B cell (primary cell): ENCODE measurements around the gene TRIM24. TPM values are rescaled to one million over a fixed set of nuclear protein-coding genes. Genes with fewer than 3 reads are reported as not detected.
"Not testable (repeated sequence)": the region's sequence is repeated elsewhere in the genome, so short reads cannot be mapped to it uniquely, and the experiment has no call there.

Experiments used
- ATAC-seq: fragments of 200-7000 bp; cut with Tn5 transposase; one replicate; pipeline ENCODE4 v1.10.0; 2021; ENCODE audit warnings: low read depth, mild to moderate bottlenecking, moderate number of reproducible peaks, moderate library complexity
- CTCF ChIA-PET: fragments of 350-600 bp; sonication (Branson Sonifier 250); formaldehyde crosslinking; loops from one replicate; lab custom pipeline; 2021; ENCODE audit warnings: antibody characterized with exemption, inconsistent platforms; lab: Charles Lee
- POLR2A ChIA-PET: fragments of 350-600 bp; sonication (Branson Sonifier 250); formaldehyde crosslinking; loops from one replicate; lab custom pipeline; 2021; ENCODE audit warnings: antibody characterized with exemption; lab: Charles Lee
- DNase-seq: peaks from one replicate; pipeline ENCODE4 v3.0.0; 2013
- H2AFZ ChIP-seq: 2 replicates; pipeline ENCODE4 v1.6.1; 2012; ENCODE audit warnings: mild to moderate bottlenecking, low read depth, low read length; ENCODE audit not compliant: insufficient read depth, poor library complexity, severe bottlenecking
- H3K27ac ChIP-seq, 2 donors: 1 replicate in 1 of 2; 2 replicates in 1 of 2; pipeline ENCODE4 v1.5.1; 2012 to 2013; ENCODE audit warnings: low read length in 2 of 2, mild to moderate bottlenecking in 2 of 2, moderate library complexity in 1 of 2
- H3K27me3 ChIP-seq, 4 experiments: fragments of 200-600 bp in 1 of 4; sonication (generic) in 1 of 4; replicated peaks in 1 of 4; 1 replicate in 2 of 4; 2 replicates in 2 of 4; pipeline versions ENCODE4 v1.6.1 to v1.7.0; 2013 to 2016; ENCODE audit warnings: low read length in 3 of 4, mild to moderate bottlenecking in 2 of 4, mixed read lengths in 1 of 4, moderate library complexity in 1 of 4; ENCODE audit not compliant: insufficient read depth in 4 of 4, control insufficient read depth in 3 of 4; ENCODE audit errors: control extremely low read depth in 1 of 4
- H3K36me3 ChIP-seq, 2 experiments: replicated peaks in 1 of 2; 1 replicate in 1 of 2; 2 replicates in 1 of 2; pipeline versions ENCODE4 v1.6.1 to v1.7.1; 2013; ENCODE audit warnings: low read length in 1 of 2; ENCODE audit not compliant: insufficient read depth in 2 of 2, control insufficient read depth in 1 of 2; ENCODE audit errors: control extremely low read depth in 1 of 2, extremely low read depth in 1 of 2
- H3K4me1 ChIP-seq, 2 donors: fragments of 200-600 bp in 1 of 2; sonication (generic) in 1 of 2; 1 replicate in 1 of 2; 2 replicates in 1 of 2; pipeline versions ENCODE4 v1.5.1 to v1.6.1; 2013 to 2017; ENCODE audit warnings: low read length in 2 of 2; ENCODE audit not compliant: control insufficient read depth in 2 of 2, insufficient read depth in 2 of 2
- H3K4me2 ChIP-seq: replicated peaks from 2 replicates; pipeline ENCODE3; 2012; ENCODE audit warnings: mild to moderate bottlenecking, low read depth, low read length; ENCODE audit not compliant: poor library complexity, severe bottlenecking
- H3K4me3 ChIP-seq, 5 experiments: fragments of 200-600 bp in 1 of 5; sonication (generic) in 1 of 5; 1 replicate in 3 of 5; 2 replicates in 2 of 5; pipeline versions ENCODE4 v1.5.1 to v1.7.0; 2011 to 2016; ENCODE audit warnings: low read length in 4 of 5, mild to moderate bottlenecking in 4 of 5, low read depth in 2 of 5, control low read depth in 1 of 5, moderate library complexity in 1 of 5; ENCODE audit not compliant: insufficient read depth in 1 of 5; ENCODE audit errors: control extremely low read depth in 1 of 5, extremely low read depth in 1 of 5
- H3K79me2 ChIP-seq: fragments of 200-600 bp; sonication (generic); one replicate; pipeline ENCODE4 v1.6.0; 2016; ENCODE audit warnings: low read length; ENCODE audit not compliant: control insufficient read depth, insufficient read depth
- H3K9ac ChIP-seq: fragments of 200-600 bp; sonication (generic); 2 replicates; pipeline ENCODE4 v1.6.1; 2017; ENCODE audit warnings: mild to moderate bottlenecking, low read length, moderate library complexity
- H3K9me3 ChIP-seq, 3 donors: one replicate each; pipeline versions ENCODE4 v1.6.1 to v1.7.1; 2013; ENCODE audit warnings: low read length in 2 of 3; ENCODE audit not compliant: control insufficient read depth in 2 of 3, insufficient read depth in 1 of 3; ENCODE audit errors: control extremely low read depth in 1 of 3
- H4K20me1 ChIP-seq: 2 replicates; pipeline ENCODE4 v1.6.0; 2012; ENCODE audit warnings: mild to moderate bottlenecking, low read length; ENCODE audit not compliant: insufficient read depth, control insufficient read depth, poor library complexity, severe bottlenecking
- H3K27ac Mint-ChIP-seq: one replicate; pipeline ENCODE4 v1.8.0; 2021; ENCODE audit warnings: mixed read lengths
- H3K27me3 Mint-ChIP-seq: one replicate; pipeline ENCODE4 v1.8.0; 2021; ENCODE audit warnings: mixed read lengths
- H3K4me1 Mint-ChIP-seq: one replicate; pipeline ENCODE4 v1.8.0; 2021; ENCODE audit warnings: mixed read lengths
- H3K4me3 Mint-ChIP-seq: one replicate; pipeline ENCODE4 v1.8.0; 2021; ENCODE audit warnings: mixed read lengths
- H3K9me3 Mint-ChIP-seq: one replicate; pipeline ENCODE4 v1.8.0; 2022; ENCODE audit warnings: mixed read lengths; ENCODE audit not compliant: insufficient read depth
- EZH2 ChIP-seq: IDR thresholded peaks from 2 replicates; pipeline ENCODE4 v1.6.1; 2012; ENCODE audit warnings: borderline replicate concordance, low read depth, mild to moderate bottlenecking, moderate library complexity, low read length; ENCODE audit not compliant: insufficient read depth, poor library complexity, severe bottlenecking
- WGBS: methylation state at CpG from one replicate; pipeline ENCODE4 v1.1.5; 2013; ENCODE audit warnings: missing lambda C conversion rate; ENCODE audit not compliant: insufficient coverage; 5-methylcytosine and 5-hydroxymethylcytosine counted together
- intact Hi-C: fragments of 100-400 bp; cut with micrococcal nuclease; formaldehyde crosslinking; loops from one replicate; pipeline ENCODE4 v1.10.0; 2022
- polyA plus RNA-seq: library from polyadenylated mRNA; depleted of rRNA; stranded (reverse); fragments of >200 nt; gene quantifications from 2 replicates; pipeline ENCODE4 v1.2.3, GENCODE V29; 2012
- total RNA-seq, 2 donors: library from RNA; stranded (reverse); fragments of 120-200 nt in 1 of 2; gene quantifications; 1 replicate in 1 of 2; 2 replicates in 1 of 2; pipeline versions ENCODE4 v1.2.3 to v1.2.4, GENCODE V29; 2013 to 2022
- TF ChIP-seq, protein P1 (sequence below): fragments of 200-600 bp; IDR thresholded peaks from one replicate; pipeline ENCODE4 v1.8.0; 2022; ENCODE audit warnings: antibody characterized with exemption, mild to moderate bottlenecking

Gene TRIM24
- total and polyA plus RNA-seq, 2 donors (not counting 1 experiment from before 2014, with no cell fraction given), result 3.7 to 18.7 TPM

DNA sequence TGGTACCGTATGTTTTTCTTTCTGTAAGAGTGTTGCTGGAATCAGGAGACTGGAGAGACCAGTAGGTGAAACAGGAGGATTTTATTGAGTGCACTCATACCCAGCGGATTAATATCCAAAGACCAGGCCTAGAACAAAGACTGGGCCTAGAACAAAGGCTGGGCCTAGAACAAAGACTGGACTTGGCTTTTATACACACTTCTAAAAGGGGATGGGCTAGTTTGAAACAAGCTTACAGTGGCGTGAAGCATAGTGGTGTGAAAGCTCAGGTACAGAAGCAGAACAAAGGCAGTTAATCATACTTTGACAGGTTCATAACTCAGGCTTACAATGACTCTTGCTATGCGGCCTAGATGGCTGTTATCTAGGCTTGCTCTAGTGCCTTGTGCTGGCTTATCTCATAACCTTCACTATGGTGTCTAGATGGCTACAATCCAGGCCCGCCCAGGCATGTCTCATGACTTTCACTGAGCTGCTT, 67.7 kb downstream of the TRIM24 start:
- H4K20me1 ChIP-seq, result no peaks in the 10 kb centered on the region
- H3K9me3 Mint-ChIP-seq, result peaks cover 10% of the 10 kb centered on the region
- intact Hi-C loops, result no loop called here
- 93% methylated on average over 3 of the region's 5 CpGs for WGBS
- no peaks in the 10 kb centered on the region for H3K27me3 ChIP-seq
- H3K9ac ChIP-seq, result no peak overlapping the region
- H3K36me3 ChIP-seq, result peaks cover 15 to 23% of the 10 kb centered on the region in 2 experiments
- CTCF ChIA-PET, result no interaction called here
- no peak overlapping the region for H3K27ac Mint-ChIP-seq
- POLR2A ChIA-PET, result no interaction called here
- ATAC-seq (no peak), DNase-seq (peak; percentile 39)
- no peak overlapping the region for H2AFZ ChIP-seq
- H3K4me3 Mint-ChIP-seq, result no peak overlapping the region
- no peak overlapping the region for H3K4me2 ChIP-seq
- H3K4me3 ChIP-seq, result no peak overlapping the region
- no peaks in the 10 kb centered on the region for H3K4me1 Mint-ChIP-seq
- H3K27ac ChIP-seq, result no peak overlapping the region
- no peak for TF ChIP-seq EZH2
- TF ChIP-seq, protein P1, sequence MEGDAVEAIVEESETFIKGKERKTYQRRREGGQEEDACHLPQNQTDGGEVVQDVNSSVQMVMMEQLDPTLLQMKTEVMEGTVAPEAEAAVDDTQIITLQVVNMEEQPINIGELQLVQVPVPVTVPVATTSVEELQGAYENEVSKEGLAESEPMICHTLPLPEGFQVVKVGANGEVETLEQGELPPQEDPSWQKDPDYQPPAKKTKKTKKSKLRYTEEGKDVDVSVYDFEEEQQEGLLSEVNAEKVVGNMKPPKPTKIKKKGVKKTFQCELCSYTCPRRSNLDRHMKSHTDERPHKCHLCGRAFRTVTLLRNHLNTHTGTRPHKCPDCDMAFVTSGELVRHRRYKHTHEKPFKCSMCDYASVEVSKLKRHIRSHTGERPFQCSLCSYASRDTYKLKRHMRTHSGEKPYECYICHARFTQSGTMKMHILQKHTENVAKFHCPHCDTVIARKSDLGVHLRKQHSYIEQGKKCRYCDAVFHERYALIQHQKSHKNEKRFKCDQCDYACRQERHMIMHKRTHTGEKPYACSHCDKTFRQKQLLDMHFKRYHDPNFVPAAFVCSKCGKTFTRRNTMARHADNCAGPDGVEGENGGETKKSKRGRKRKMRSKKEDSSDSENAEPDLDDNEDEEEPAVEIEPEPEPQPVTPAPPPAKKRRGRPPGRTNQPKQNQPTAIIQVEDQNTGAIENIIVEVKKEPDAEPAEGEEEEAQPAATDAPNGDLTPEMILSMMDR, result no peak
- H3K9me3 ChIP-seq, result peaks cover 14 to 54% (median 27%) of the 10 kb centered on the region in 3 donors
- H3K4me1 ChIP-seq, result no peaks in the 10 kb centered on the region
- H3K27me3 Mint-ChIP-seq, result no peaks in the 10 kb centered on the region
- no peaks in the 10 kb centered on the region for H3K79me2 ChIP-seq

DNA sequence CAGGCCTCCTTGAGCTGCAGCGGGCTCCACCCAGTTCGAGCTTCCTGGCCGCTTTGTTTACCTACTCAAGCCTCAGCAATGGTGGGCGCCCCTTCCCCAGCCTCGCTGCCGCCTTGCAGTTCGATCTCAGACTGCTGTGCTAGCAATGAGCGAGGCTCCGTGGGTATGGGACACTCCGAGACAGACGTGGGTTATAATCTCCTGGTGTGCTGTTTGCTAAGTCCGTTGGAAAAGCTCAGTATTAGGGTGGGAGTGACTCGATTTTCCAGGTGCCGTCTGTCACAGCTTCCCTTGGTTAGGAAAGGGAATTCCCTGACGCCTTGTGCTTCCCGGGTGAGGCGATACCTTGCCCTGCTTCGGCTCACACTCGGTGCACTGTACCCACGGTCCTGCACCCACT, 76.8 kb downstream of the TRIM24 start:
- H4K20me1 ChIP-seq, H3K9me3 Mint-ChIP-seq, intact Hi-C loops, H3K9ac ChIP-seq, H3K4me3 Mint-ChIP-seq, H3K9me3 ChIP-seq, H3K4me1 Mint-ChIP-seq, CTCF ChIA-PET, H3K27me3 Mint-ChIP-seq, H3K4me2 ChIP-seq, H3K27me3 ChIP-seq, H3K27ac Mint-ChIP-seq, H2AFZ ChIP-seq, ATAC-seq, H3K4me1 ChIP-seq, DNase-seq, H3K79me2 ChIP-seq, H3K27ac ChIP-seq, H3K4me3 ChIP-seq, POLR2A ChIA-PET: not testable (repeated sequence)
- peaks cover 10 to 21% of the 10 kb centered on the region in 2 experiments for H3K36me3 ChIP-seq
- WGBS, result 99% methylated on average over 16 of the region's 20 CpGs
